Pancreas (tissue), 10 donors: ENCODE results near the gene KIAA1549. TPM values are rescaled to one million over a fixed set of nuclear protein-coding genes. Genes with fewer than 3 reads are reported as not detected.
A peak's percentile ranks its signal among the peaks of the same experiment; 100 is the strongest.

Experiments used
- ATAC-seq, 4 donors: fragments of 200-7000 bp; cut with Tn5 transposase; one replicate each; pipeline versions ENCODE4 v1.8.0 to v1.9.1; 2020; ENCODE audit warnings: mild to moderate bottlenecking in 4 of 4, moderate library complexity in 4 of 4
- DNase-seq, 6 donors: peaks; one replicate each; pipeline ENCODE4 v3.0.0-alpha.2; 2020
- FAIRE-seq: peaks from 2 replicates; lab custom pipeline; 2012; peaks lifted over from hg19 to GRCh38; lab: Jason Lieb, UNC
- H3K27ac ChIP-seq, 4 donors: fragments of 200-600 bp; sonication (generic); 1 replicate in 3 of 4; 2 replicates in 1 of 4; pipeline versions ENCODE4 v1.5.0 to v1.8.0; 2020
- H3K27me3 ChIP-seq, 4 donors: fragments of 200-600 bp; one replicate each; pipeline ENCODE4 v1.8.0; 2021
- H3K36me3 ChIP-seq, 3 donors: fragments of 200-600 bp; sonication (generic) in 1 of 3; one replicate each; pipeline versions ENCODE4 v1.5.0 to v1.8.0; 2020 to 2021
- H3K4me1 ChIP-seq, 3 donors: fragments of 200-600 bp; one replicate each; pipeline ENCODE4 v1.8.0; 2021
- H3K4me3 ChIP-seq, 4 donors: fragments of 200-600 bp; sonication (generic) in 2 of 4; one replicate each; pipeline versions ENCODE4 v1.5.0 to v1.8.0; 2020 to 2021
- H3K9me3 ChIP-seq, 4 donors: fragments of 200-600 bp; one replicate each; pipeline ENCODE4 v1.8.0; 2021
- CTCF ChIP-seq, 4 donors: fragments of 200-600 bp; sonication (generic) in 3 of 4; IDR thresholded peaks; one replicate each; pipeline versions ENCODE4 v1.5.0 to v1.8.0; 2021; ENCODE audit warnings: antibody characterized with exemption in 4 of 4
- WGBS, 2 donors: extraction: QIAGEN DNeasy Blood & Tissue Kit; methylation state at CpG; one replicate each; pipeline ENCODE4 v1.1.7; 2013; 5-methylcytosine and 5-hydroxymethylcytosine counted together
- intact Hi-C, 3 donors: fragments of 100-400 bp; cut with DNase I; formaldehyde crosslinking; loops; one replicate each; pipeline versions ENCODE4 v1.11.1 to v1.14.2; 2022
- polyA plus RNA-seq, 2 donors: library from polyadenylated mRNA; stranded (reverse); fragments of 200-250 nt; gene quantifications; one replicate each; pipeline ENCODE4 v1.2.3, GENCODE V29; 2013
- total RNA-seq, 6 donors: library from RNA; stranded (reverse); fragmentation: NEBNext Ultra II Directional in 4 of 6; extraction: Animal tissue kit (Norgen Biotek cat#: 25700) in 4 of 6; gene quantifications; one replicate each; pipeline versions ENCODE4 v1.2.1 to v1.2.4, GENCODE V29; 2021 to 2023
- donor health status: healthy with polysubstance abuse.
- donor health status: DM: no; HTN: no; CAD: no; lungs with moderate emphysema.
- donor health status: DM: no; HTN: no; CAD: no.
- donor health status: control.
- donor health status: control.
- donor health status: Bipolar disorder and iron deficiency.
- donor health status: DM: yes; HTN: yes; CAD: no.
- donor health status: DM: no; HTN: no; CAD: no.
- donor health status: DM: no; HTN: no; CAD: no.
- donor health status: DM: yes; HTN: yes; CAD: no.

KIAA1549 gene
- total and polyA plus RNA-seq, 8 donors = 1.9 to 8.0 (median 7.0) TPM

DNA sequence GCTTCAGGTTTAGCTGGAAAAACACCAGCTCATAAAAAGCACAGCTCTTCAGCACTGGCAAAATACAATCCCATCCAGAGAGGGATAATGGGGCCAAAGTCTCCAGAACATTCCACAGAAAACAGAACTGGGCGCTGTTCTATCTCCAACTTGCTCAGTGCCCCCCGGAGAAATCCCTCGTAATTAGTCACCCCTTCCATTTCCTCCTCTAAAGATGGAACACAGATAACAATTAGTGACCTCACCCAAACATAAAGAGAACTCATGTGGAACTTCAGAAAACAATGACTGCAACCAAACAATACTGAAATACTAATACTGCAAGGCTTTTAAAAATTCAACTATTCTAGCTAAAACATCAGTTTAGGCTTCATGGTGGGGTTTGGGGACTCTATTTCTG is 46.3 kb downstream of the KIAA1549 start:
- Histone ChIP-seq H3K27ac (no peak overlapping the region), H3K4me3 (no peak overlapping the region), H3K36me3 (no peaks in the 10 kb centered on the region), H3K4me1 (peaks cover 0 to 6% (median 0%) of the 10 kb centered on the region in 3 donors), H3K27me3 (no peaks in the 10 kb centered on the region), H3K9me3 (no peaks in the 10 kb centered on the region)
- intact Hi-C loops = no loop called here
- peak in 1 of 4 donors; percentile 44 for ATAC-seq
- no peak for TF ChIP-seq CTCF (IDR thresholded peaks at IDR 0.05)
- 58 to 62% methylated on average over 3 of the region's 3 CpGs for WGBS, 2 donors
- no peak for FAIRE-seq
- DNase-seq = no peak

GRCh38 chr7:138934367-138934766 is 46.8 kb downstream of the KIAA1549 start:
- H3K27me3 ChIP-seq = no peaks in the 10 kb centered on the region
- ATAC-seq = no peak
- H3K9me3 ChIP-seq = no peaks in the 10 kb centered on the region
- no peak overlapping the region for H3K27ac ChIP-seq
- no peak overlapping the region for H3K4me3 ChIP-seq
- TF ChIP-seq CTCF (IDR thresholded peaks at IDR 0.05) = no peak
- FAIRE-seq = no peak
- no peak for DNase-seq
- H3K36me3 ChIP-seq = no peaks in the 10 kb centered on the region
- intact Hi-C loops = no loop called here
- H3K4me1 ChIP-seq = peaks cover 0 to 6% (median 0%) of the 10 kb centered on the region in 3 donors
- WGBS, 2 donors = 96 to 99% methylated on average over 8 of the region's 8 CpGs

DNA sequence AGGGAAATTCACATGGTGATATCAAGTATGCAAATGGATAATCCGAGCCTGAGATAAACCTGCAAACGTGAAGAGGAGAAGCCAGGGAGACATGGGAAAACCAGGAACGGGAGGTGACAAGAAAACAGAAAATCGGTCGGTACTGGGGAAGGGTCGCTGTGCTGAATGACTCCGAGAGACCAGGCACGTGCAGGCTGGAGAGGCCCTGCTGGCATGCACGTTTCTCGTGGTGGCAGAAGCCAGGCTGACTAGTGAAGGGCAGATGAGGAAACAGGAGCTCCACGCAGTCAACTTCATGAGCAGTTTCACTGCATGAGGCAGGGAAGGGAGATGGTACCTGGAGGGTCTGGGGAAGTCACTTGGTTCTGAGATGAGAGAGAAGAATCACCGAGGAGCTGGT is 48.3 kb downstream of the KIAA1549 start:
- ATAC-seq = no peak
- DNase-seq = no peak
- WGBS, 2 donors = 82 to 84% methylated on average over 12 of the region's 12 CpGs
- Histone ChIP-seq H3K27ac (no peak overlapping the region), H3K4me1 (peaks cover 0 to 6% (median 0%) of the 10 kb centered on the region in 3 donors), H3K36me3 (no peaks in the 10 kb centered on the region), H3K27me3 (no peaks in the 10 kb centered on the region), H3K9me3 (no peaks in the 10 kb centered on the region), H3K4me3 (no peak overlapping the region)
- no peak for FAIRE-seq
- TF ChIP-seq CTCF (IDR thresholded peaks at IDR 0.05) = no peak
- intact Hi-C loops = no loop called here

- no peak for TF ChIP-seq CTCF (IDR thresholded peaks at IDR 0.05)
- no peak for FAIRE-seq
- Histone ChIP-seq H3K36me3 (no peaks in the 10 kb centered on the region), H3K27me3 (no peaks in the 10 kb centered on the region), H3K4me3 (no peak overlapping the region), H3K4me1 (peaks cover 0 to 6% (median 0%) of the 10 kb centered on the region in 3 donors), H3K27ac (no peak overlapping the region), H3K9me3 (no peaks in the 10 kb centered on the region)
- 93 to 96% methylated on average over 5 of the region's 5 CpGs for WGBS, 2 donors
- no peak for ATAC-seq
- DNase-seq = no peak
- intact Hi-C loops = no loop called here
Measured at GRCh38 chr7:138932427-138932826, 48.8 kb downstream of the KIAA1549 start.

DNA sequence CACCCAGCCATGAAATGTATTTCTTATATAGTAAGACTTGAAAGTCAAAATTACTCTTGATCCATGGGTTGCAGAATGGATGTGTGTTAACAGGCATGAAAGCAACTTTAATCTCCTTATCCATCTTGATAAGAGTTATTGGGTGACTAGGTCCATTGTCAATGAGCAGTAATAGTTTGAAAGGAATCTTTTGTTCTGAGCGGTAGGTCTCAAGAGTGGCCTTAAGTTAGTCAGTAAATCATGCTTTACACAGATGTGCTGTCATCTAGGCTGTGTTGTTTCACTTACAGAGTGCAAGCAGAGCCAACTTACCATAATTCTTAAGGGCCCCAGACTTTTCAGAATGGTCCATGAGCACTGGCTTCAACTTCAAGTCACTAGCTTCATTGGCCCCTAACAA is 51.2 kb downstream of the KIAA1549 start:
- Histone ChIP-seq H3K36me3 (no peaks in the 10 kb centered on the region), H3K4me1 (peaks cover 0 to under 1% (median 0%) of the 10 kb centered on the region in 3 donors), H3K27ac (no peak overlapping the region), H3K9me3 (no peaks in the 10 kb centered on the region), H3K4me3 (no peak overlapping the region), H3K27me3 (no peaks in the 10 kb centered on the region)
- DNase-seq (no peak), FAIRE-seq (no peak), ATAC-seq (no peak)
- WGBS, 2 donors = 81 to 94% methylated on average over 1 of the region's 1 CpG
- intact Hi-C loops = no loop called here
- no peak for TF ChIP-seq CTCF (IDR thresholded peaks at IDR 0.05)
